CD4-positive, alpha-beta T cell treated with Interleukin-12 subunit alpha and Interleukin-12 subunit beta, for 1 hour (primary cell): ENCODE results near the gene GRID2.

Experiments
- DNase-seq: peaks from one replicate; pipeline ENCODE4 v3.0.0-alpha.2; 2020

The GRID2 gene

DNA sequence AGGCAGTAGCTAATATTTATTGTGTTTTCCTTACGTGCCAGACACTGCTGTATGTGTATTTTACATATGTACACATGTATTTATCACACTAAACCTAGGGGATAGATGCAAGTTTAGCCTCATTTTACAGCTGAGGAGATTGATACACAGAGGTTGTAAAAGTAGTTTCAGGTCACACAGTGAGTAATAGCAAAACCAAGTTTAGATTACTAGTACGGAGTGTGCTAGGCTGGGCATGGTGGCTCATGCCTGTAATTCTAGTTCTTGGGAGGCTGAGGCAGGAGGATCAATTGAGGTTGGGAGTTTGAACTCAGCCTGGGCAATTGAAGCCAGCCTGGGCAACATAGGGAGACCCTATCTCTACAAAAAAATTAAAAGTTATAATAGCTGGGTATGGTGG, 823.7 kb downstream of the GRID2 start:
- DNase-seq, result no peak

DNA sequence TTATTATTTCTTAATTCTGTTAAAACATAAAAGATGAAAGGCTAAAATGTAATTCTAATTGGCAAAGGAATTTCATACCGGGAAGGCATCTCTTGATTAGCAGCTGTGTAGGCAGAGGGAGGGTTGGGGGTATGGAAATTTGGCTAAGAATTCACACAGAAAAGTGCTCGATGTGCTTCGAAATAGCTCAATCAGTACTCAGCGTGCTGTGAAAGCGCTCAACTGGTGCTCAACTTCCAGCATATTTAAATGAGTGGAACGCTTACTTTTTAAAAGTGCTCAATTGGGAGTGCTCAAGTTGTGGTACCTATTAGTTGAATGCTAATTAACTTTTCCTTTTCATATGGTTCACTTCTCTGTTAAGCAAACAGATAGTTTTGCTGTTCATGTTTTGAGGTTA, 828.9 kb downstream of the GRID2 start:
- DNase-seq, result no peak

DNA sequence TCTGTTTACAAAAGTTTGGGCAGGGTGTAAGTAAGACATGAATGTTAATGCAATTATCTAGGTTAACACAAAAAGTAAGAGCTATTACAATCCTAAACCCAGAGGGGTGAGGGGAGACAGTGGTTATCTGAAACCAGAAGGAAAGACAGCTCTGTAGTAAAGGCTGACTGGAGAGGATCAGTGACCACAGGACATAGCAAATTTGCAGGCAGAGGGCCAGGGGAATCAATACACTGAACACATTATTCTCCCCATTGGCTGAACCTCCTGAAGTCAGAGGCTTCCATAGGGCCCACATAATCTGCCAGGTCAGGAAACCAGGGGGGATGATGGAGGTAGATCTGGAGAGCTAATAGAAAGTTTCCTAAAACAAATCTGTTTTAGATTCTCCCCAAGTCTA, 835.4 kb downstream of the GRID2 start:
- no peak for DNase-seq

DNA sequence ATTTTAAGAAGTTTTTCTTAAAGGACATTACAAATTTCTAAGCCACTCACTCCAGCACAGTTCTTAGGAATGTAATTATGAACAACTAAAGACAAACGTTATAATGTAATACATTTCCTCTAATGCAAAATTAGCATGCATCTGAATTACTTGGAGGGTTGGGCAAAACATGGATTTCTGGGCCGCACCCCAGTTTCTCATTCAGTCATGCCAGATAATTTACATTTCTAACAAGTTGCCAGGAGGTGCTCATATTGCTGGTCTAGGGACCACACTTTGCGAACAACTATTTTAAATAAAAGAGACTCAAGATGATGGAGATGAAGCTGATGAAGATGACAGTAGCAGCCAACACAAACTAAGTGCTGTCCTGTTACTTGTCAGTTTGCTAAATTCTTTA, 840.1 kb downstream of the GRID2 start:
- DNase-seq, result no peak

DNA sequence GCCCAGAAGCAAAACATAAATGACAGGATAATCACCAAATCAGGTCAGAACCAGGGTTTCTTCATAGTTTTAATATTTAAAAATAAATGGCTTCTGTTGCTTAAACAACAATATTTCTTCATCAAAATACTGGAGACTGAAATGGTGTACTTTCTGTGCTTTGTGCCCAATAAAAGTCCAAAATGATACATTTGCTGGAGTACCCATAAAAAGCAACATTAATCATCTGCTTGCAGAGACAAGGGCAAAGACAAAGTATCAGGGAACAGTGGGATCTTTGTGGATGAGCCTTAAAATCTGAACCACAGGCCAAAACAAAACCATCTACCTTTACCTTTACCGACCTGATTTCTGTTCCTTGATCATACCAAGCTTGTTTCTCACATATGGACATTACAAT, 840.9 kb downstream of the GRID2 start:
- no peak for DNase-seq

DNA sequence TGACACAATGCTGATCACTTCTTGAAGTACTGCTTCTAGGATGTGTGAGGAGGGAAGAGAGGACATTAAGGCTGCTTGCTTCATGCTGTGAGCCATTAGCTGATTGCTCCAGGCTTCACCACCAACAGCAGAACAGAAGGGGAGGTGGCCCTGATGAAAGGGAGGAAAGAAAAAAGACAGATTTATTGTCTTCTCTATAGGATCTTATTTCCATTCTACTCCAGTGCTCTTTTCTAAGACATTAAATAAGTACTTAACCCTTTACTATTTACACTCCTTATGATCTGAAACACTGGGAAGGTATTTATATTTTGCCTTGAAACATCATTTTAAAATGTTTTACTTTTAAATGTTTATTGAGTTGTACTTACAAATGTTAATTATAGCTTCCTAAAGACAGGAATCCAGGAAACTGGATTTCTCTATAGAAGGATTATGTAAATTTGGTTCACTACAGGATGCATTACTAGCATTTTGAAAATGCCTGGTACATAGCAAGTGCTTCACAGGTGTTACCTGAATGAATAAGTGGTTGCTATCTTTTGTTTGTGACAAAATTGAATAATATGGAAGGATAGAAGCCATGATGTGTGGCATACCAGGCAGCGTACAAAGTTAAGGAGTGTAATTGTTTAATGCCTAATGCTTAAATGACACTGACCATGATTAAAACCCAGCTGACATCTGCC, 843.9 kb downstream of the GRID2 start:
- DNase-seq, result no peak

DNA sequence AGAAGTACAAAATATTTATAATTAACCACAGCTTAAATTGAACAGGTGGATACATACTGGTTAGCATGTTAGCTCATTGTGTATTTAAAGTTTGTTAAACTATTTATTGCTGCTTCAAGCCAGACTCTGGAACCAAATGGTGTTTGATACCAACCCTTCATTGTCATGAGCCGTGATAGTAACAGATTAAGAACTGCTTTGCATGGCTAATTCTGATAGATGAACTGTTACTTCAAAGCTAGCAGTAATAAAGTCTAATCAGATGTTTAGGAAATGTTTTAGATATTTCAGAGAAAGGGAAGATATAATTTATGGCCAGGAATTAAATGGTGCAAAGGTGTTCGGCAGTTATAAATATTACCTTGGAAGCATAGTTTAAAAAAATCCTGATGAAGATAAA, 848.7 kb downstream of the GRID2 start:
- no peak for DNase-seq

- DNase-seq, result no peak
Measured at GRCh38 chr4:93157986-93158385, 854.2 kb downstream of the GRID2 start.

DNA sequence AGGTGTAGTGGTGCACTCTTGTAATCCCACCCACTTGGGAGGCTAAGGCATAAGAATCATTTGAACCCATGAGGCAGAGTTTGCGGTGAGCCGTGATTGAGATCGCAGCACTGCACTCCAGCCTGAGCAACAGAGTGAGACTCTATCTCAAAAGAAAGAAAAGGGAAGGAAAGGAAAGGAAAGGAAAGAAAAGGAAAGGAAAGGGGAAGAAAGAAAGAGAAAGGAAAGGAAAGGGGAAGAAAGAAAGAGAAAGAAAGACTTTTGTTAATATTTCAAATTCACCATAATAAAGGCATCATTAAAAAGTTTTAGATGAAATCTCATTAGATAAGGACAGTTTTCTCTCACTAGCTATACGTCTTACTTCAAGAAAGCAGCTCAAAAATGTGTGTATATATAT, 864.3 kb downstream of the GRID2 start:
- no peak for DNase-seq

GRCh38 chr4:93169966-93170365, 866.2 kb downstream of the GRID2 start:
- DNase-seq, result no peak

GRCh38 chr4:93174598-93174997, 870.8 kb downstream of the GRID2 start:
- no peak for DNase-seq

DNA sequence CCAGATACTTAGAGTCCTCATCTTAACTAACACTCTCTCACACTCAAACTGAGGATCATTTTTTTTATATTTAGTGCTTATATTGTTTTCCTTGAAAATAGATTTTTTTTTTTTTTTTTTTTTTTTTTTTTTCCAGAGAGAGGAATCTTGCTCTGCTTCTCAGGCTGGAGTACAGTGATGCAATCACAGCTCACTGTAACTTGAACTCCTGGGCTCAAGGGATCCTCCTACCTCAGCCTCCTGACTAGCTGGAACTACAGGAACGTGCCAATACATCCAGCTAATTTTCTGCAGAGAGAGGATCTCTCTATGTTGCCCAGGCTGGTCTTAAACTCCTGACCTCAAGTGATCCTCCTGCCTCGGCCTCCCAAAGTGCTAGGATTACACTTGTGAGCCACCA, 874.5 kb downstream of the GRID2 start:
- DNase-seq, result no peak

- no peak for DNase-seq
Measured at GRCh38 chr4:93179044-93179443, 875.3 kb downstream of the GRID2 start.

- no peak for DNase-seq
Measured at GRCh38 chr4:93182722-93183121, 879.0 kb downstream of the GRID2 start.

DNA sequence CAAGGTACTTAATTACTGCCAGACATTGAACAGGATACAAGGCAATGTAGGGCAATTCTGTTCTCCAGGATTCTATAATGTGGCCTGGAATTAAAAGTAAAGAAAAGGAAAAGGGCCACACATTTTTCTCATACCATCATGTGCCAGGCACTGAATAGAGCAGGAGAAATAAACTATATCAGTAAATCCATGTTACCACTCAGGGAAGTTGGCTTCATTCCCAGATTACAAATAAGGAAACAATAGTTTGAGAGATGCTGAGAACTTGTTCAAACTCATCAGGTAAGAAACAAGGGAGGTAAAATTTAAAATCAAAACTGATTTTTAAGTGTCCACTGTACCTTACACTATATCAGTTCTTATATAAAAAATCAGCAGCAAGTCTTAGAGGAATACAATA, 879.8 kb downstream of the GRID2 start:
- no peak for DNase-seq

DNA sequence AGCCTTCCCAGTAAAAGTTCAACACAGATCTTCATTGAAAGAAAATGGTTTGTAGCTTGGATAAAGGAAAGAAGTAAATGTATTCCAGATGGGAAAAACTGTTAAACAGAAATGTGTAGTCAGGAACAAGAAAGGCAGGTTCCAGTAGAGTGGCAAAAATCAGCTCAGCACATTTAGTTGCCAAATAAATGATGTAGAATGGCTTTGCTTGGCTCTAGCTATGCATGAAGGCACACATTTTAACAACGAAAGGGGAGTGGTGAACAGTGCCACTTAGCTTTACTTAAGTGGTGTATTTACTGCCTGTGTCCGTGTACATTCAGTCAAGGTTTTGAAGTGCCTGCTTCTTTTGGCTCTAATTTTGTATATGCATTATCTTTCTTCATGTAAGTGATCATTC, 880.3 kb downstream of the GRID2 start:
- DNase-seq, result no peak

- DNase-seq, result no peak
Measured at GRCh38 chr4:93186846-93187245, 883.1 kb downstream of the GRID2 start.

DNA sequence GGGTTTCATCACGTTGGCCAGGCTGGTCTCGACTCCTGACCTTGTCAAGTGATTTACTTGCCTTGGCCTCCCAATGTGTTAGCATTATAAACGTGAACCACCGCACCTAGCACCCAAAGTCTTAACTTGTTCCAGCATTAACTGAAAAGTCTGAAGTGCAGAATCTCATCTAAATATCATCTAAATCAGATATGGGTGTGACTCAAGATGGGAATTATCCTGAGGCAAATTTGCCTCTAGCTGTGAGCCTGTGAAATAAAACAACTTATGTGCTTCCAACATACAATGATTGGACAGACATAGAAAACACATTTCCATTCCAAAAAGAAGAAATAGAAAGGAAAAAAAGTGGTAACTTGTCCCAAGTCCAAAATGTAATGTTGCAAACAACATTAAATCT, 883.7 kb downstream of the GRID2 start:
- no peak for DNase-seq

GRCh38 chr4:93187892-93188291, 884.1 kb downstream of the GRID2 start:
- no peak for DNase-seq

DNA sequence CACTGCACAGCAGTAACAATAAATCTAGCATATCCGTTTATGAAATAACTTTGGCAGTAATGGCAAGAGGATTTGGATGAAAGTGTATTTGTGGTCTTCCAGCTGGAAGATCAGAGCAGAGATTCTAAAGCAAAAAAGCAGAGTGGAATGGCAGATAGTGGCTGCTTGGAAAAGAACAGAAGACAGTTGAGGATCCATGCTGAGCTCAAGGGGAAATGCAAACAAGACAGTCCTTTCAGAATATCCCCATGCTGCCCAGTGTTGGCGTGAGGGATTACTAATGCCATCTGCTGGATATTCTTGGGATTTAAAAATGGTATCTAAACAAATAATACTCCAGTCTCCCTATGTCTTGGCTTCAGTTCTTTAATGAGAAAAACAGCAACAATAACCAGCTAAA, 895.7 kb downstream of the GRID2 start:
- DNase-seq, result no peak

GRCh38 chr4:93201471-93202096, 897.8 kb downstream of the GRID2 start:
- DNase-seq, result no peak

GRCh38 chr4:93203708-93204107, 899.9 kb downstream of the GRID2 start:
- no peak for DNase-seq

GRCh38 chr4:93212250-93212649, 908.5 kb downstream of the GRID2 start:
- no peak for DNase-seq

GRCh38 chr4:93216646-93217045, 912.9 kb downstream of the GRID2 start:
- no peak for DNase-seq

DNA sequence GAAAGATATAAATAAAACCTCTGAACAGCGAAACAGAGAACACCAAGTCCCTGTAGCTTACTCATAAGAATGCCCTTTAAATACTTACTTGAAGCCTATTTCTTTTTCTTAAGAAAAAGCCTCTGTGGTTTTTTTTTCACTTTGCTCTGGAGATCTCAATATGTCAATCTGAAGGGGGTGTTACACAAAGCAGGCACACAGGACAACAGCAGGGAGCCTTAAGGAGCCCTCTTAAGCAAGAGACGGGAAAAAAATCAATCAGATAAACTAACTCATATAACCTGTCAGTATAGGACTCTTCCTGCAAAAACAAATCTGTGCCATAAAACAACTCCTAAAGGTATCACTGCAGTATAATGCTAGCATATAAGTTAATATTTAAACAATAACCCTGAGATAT, 913.7 kb downstream of the GRID2 start:
- DNase-seq, result no peak
